NCI-H128 (cell line): Measurements from ENCODE around the gene RPL10L.

ENCODE experiments used
- DNase-seq: peaks from one replicate; lab custom pipeline; 2025; ENCODE audit not compliant: unreplicated experiment; lab: John Stamatoyannopoulos, UW

RPL10L gene

DNA sequence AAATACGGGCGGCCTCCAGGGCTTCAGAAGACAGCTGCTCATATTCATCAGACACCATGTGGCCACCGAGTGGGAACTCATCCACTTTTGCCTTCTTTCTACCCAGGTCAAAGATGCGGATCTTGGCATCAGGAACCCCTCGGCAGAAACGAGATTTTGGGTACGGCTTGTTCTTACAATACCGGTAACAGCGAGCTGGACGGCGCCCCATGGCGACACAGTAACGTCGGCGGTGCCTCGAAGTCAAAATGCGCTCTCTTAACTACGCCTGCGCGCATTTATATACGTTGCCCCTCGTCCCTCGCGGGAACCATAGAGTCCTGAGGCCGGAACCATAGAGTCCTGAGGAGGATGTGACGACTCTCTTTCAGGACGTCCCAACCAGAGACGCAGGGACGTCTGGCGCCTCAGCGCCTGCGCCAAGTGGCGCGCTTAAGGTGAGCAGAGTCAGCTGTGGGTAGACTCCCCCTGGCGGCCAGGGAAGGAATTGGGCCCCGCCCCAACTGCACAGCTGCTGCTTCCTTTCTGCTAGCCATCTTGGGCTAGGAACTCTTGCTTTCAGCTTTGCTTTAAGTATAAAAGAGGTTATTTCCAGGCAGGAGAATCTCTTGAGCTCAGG lies at the start of gene RPL10L:
RPL10L (minus strand) TSS at position 256 of the 619 bp plus-strand sequence; CDS start at position 211, 45 bp downstream.
- DNase-seq: no peak

DNA sequence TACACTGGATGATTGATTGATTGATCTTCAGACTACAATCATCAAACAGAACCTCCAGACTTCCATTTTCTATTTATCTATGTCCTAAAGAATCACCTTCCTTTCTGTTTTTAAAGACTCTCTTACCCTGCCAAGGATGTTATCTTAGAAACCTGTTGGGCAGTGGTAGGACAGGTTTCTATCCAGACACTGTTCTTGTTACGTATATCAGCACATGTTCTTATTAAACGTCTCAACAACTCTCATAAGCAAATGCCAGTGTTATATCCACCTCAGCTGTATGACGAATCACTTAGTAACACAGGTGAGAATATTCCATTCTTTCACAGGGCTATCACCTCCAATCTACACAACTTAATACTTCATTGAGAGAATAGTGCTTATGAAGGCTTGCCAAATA lies 40.2 kb upstream of the RPL10L start:
- DNase-seq: no peak

DNA sequence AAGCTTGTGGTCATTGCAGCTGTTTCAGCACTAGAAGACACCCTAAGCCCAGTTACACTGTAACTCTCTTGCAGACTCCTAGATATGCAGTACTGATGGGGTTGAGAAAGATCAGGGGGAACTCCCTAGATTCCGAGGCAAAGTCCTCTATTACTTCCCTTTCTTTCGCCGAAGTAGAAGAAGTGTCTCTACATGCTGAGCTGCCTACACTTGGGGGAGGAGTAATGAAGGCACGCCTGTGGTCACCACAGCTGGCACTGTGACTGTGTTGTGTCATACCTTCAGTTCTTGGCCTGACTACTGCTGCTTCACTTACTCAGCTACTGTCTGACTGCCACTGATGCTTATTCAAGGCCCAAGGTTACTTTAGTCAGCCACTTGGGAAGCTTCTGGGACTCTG lies 35.1 kb upstream of the RPL10L start:
- DNase-seq: no peak

DNA sequence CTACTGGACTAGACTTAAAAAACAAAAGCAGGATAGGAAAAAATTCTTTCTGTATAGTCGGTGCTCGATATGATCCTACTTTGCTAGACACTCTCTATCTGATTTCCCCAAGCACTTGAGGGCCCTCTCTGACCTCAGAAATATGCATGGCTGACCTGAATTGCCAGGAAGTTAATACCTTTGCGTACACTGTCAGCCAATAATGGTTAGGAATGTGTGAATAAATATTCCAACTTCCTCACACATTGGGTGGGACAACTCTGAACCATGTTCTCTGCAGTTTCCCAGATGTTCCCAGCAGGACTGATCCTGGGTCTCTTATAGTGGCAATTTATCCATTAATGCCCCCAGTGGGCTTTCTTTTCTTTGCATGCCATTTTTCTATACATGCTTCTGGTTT lies 20.5 kb upstream of the RPL10L start:
- DNase-seq: no peak

GRCh38 chr14:46663382-46663781 lies 11.8 kb upstream of the RPL10L start:
- DNase-seq: no peak

DNA sequence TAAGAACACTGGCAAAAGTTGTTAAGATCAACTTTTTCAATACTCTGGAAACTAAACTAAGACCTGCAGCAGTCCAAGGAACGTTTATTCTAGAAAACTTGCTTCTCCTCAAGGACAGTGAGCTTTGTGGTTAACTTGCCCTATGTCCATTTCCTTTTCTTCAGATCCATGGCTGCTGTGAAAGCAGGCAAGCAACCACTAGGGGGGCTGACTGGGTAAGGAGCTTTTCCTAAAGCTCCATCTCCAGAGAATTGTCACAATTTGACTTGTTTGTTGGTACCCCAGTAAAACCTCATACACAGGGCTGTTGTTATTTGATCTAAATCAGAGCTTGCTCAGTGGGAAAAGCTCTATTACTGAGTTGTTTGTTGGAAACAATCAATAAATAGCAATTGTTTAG lies 10.1 kb upstream of the RPL10L start:
- no peak for DNase-seq

DNA sequence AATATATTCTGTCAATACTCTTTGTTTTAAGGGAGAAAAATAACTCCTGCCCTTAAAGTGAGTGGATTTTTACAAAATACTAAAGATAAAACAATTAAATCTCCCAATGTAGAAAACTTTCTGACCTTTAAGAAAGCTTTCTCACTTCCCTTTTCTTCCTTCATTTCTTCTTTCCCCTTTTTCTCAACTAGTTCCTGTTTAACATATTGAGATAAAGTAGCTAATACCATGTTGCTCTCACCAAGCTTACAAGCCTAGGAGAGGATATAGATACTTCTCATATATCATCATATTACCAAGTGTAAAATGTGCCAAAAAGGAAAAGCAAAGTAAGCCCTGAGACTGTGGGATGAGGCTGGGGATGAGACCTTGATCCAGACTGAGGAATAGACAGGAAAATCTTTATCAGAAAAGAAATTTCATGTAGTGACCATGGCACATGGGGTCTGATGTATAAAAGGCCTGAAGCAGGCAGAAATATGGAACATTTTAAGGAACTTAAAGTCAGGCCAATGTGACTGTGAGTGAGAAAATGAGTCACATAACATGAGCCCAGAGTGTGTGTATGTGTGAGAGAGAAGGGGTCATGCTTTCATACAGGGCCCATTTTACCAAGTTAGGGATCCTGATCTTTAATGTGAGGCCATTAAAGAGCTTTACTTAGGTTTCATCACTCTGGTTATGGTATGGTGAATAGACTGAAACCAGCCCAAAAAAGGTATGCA lies 1.6 kb upstream of the RPL10L start:
- DNase-seq: no peak

- no peak for DNase-seq
Observed at GRCh38 chr14:46646796-46647195, 4.8 kb downstream of the RPL10L start.

DNA sequence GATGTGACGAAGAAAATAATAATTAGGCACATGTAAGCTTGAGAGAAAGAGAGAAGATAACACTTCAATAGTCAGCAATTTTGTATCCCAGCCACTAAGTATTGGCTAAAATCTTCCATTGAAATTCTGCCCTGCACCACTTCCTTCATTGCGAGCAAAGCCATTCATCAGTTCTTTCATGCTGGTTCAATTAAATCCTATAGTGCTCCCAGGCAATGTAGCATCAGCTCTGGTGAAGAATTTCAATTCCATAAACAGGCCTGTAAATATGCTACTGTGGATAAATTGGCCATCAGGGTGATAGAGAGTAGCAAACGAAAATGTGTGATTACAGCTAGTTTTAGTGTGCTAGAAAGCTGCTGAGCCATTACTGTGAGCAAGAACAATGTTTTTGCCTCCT lies 24.7 kb downstream of the RPL10L start:
- no peak for DNase-seq
